HEK293 (cell line): ENCODE measurements around the gene TLE5.

Source experiments
- CTCF ChIA-PET: fragments of 350-600 bp; formaldehyde crosslinking; extraction: SDS; loops from one replicate; lab custom pipeline; 2021; ENCODE audit warnings: antibody characterized with exemption; lab: Yijun Ruan, JAX
- POLR2A ChIA-PET: fragments of 300-600 bp; formaldehyde crosslinking; extraction: SDS; loops from one replicate; lab custom pipeline; 2020; ENCODE audit warnings: antibody characterized with exemption, inconsistent platforms; lab: Yijun Ruan, JAX
- H3K27ac ChIP-seq: fragments of 200-500 bp; sonication (Bioruptor generic); 2 replicates; pipeline ENCODE4 v1.5.1; 2014; ENCODE audit warnings: low read depth, low read length, control low read depth, inconsistent platforms; ENCODE audit errors: extremely low read depth
- H3K36me3 ChIP-seq, 2 experiments: fragments of 200-500 bp in 1 of 2; sonication (Bioruptor generic) in 1 of 2; 1 replicate in 1 of 2; 2 replicates in 1 of 2; pipeline ENCODE4 v1.5.1; 2014 to 2017; ENCODE audit warnings: inconsistent platforms in 2 of 2, low read length in 2 of 2; ENCODE audit not compliant: control insufficient read depth in 2 of 2, insufficient read depth in 1 of 2
- H3K4me1 ChIP-seq: fragments of 200-500 bp; sonication (Bioruptor generic); 2 replicates; pipeline ENCODE4 v1.5.1; 2014; ENCODE audit warnings: mild to moderate bottlenecking, low read length, inconsistent platforms; ENCODE audit not compliant: control insufficient read depth, insufficient read depth
- H3K4me3 ChIP-seq: 2 replicates; pipeline ENCODE4 v1.5.1; 2011; ENCODE audit warnings: low read depth, mild to moderate bottlenecking, control low read depth, low read length, moderate library complexity
- H3K9me3 ChIP-seq: fragments of 200-500 bp; sonication (Bioruptor generic); 2 replicates; pipeline ENCODE4 v1.5.1; 2014; ENCODE audit warnings: low read depth, low read length, inconsistent platforms; ENCODE audit not compliant: control insufficient read depth, insufficient read depth
- GLI2 ChIP-seq: fragments of 450-650 bp; formaldehyde crosslinking; IDR thresholded peaks from 2 replicates; pipeline ENCODE4; 2017; ENCODE audit warnings: missing biosample characterization, missing genetic modification characterization, low read depth, borderline replicate concordance
- PRDM4 ChIP-seq: fragments of 450-650 bp; formaldehyde crosslinking; IDR thresholded peaks from 2 replicates; pipeline ENCODE4 v1.5.1; 2017; ENCODE audit warnings: missing biosample characterization, missing genetic modification characterization
- RBAK ChIP-seq: fragments of 450-650 bp; formaldehyde crosslinking; IDR thresholded peaks from 2 replicates; pipeline ENCODE4 v1.5.1; 2016; ENCODE audit warnings: missing biosample characterization, missing genetic modification characterization
- SP3 ChIP-seq: fragments of 450-650 bp; formaldehyde crosslinking; IDR thresholded peaks from 2 replicates; pipeline ENCODE4 v1.5.1; 2016; ENCODE audit warnings: missing biosample characterization, missing genetic modification characterization
- ZBTB26 ChIP-seq: fragments of 450-650 bp; formaldehyde crosslinking; optimal IDR thresholded peaks from 2 replicates; pipeline ENCODE3; 2016; ENCODE audit warnings: missing biosample characterization, mild to moderate bottlenecking, missing genetic modification characterization
- ZBTB8A ChIP-seq: fragments of 450-650 bp; formaldehyde crosslinking; IDR thresholded peaks from 2 replicates; pipeline ENCODE4 v1.5.1; 2016; ENCODE audit warnings: missing biosample characterization, missing genetic modification characterization
- ZNF449 ChIP-seq: fragments of 450-650 bp; formaldehyde crosslinking; IDR thresholded peaks from 2 replicates; pipeline ENCODE4 v1.5.1; 2017; ENCODE audit warnings: missing biosample characterization, mild to moderate bottlenecking, missing genetic modification characterization, moderate library complexity
- ZNF488 ChIP-seq: fragments of 450-650 bp; formaldehyde crosslinking; IDR thresholded peaks from 2 replicates; pipeline ENCODE4 v1.5.1; 2016; ENCODE audit warnings: missing biosample characterization, missing genetic modification characterization
- ZNF529 ChIP-seq: fragments of 450-650 bp; formaldehyde crosslinking; IDR thresholded peaks from 2 replicates; pipeline ENCODE4 v1.5.1; 2017; ENCODE audit warnings: missing genetic modification characterization, missing biosample characterization; ENCODE audit not compliant: insufficient replicate concordance
- ZNF580 ChIP-seq: fragments of 450-650 bp; formaldehyde crosslinking; IDR thresholded peaks from 2 replicates; pipeline ENCODE4 v1.5.1; 2016; ENCODE audit warnings: missing biosample characterization, missing genetic modification characterization
- ZNF621 ChIP-seq: fragments of 450-650 bp; formaldehyde crosslinking; IDR thresholded peaks from 2 replicates; pipeline ENCODE4 v1.5.1; 2017; ENCODE audit warnings: missing biosample characterization, missing genetic modification characterization
- ZNF830 ChIP-seq: fragments of 450-650 bp; IDR thresholded peaks from 2 replicates; pipeline ENCODE4 v1.5.0; 2018; ENCODE audit warnings: missing biosample characterization, missing genetic modification characterization, low read depth, mild to moderate bottlenecking, moderate library complexity

TLE5 gene

GRCh38 chr19:3014135-3014534, 48.2 kb downstream of the TLE5 start:
- no peaks in the 10 kb centered on the region for H3K4me1 ChIP-seq
- no peak for TF ChIP-seq GLI2 (tag by site-specific recombination)
- TF ChIP-seq SP3: no peak
- TF ChIP-seq ZNF529 (tag by site-specific recombination): no peak
- TF ChIP-seq ZNF830 (tag by site-specific recombination): no peak
- TF ChIP-seq ZNF449: no peak
- no peak for TF ChIP-seq RBAK (tag by site-specific recombination)
- H3K36me3 ChIP-seq: no peaks in the 10 kb centered on the region; a peak in 1 of 3 replicates
- H3K4me3 ChIP-seq: no peak overlapping the region
- POLR2A ChIA-PET: no interaction called here
- no peak overlapping the region for H3K27ac ChIP-seq
- no peaks in the 10 kb centered on the region for H3K9me3 ChIP-seq
- CTCF ChIA-PET: interaction anchor here (1.0 to 1.2 kb wide), 2 partner anchors 51 to 150 kb away, joined by 4 read pairs; no protein-coding TSS in a partner anchor

GRCh38 chr19:3013263-3013725, 49.0 kb downstream of the TLE5 start:
- TF ChIP-seq ZNF449: peak; percentile 59; the same call in 1 of the 2 replicates
- TF ChIP-seq ZNF621 (tag by site-specific recombination): no peak
- TF ChIP-seq ZNF488 (tag by site-specific recombination): no peak
- peak; percentile 99 for TF ChIP-seq PRDM4 (tag by site-specific recombination)
- TF ChIP-seq ZNF580: no peak
- 0 out of 2 replicates have a peak, but pooled peaks have one; percentile 21 for TF ChIP-seq ZBTB8A (tag by site-specific recombination)
- TF ChIP-seq ZBTB26 (tag by site-specific recombination): no peak
- no peaks in the 10 kb centered on the region for H3K4me1 ChIP-seq
- H3K27ac ChIP-seq: no peak overlapping the region
- no peaks in the 10 kb centered on the region for H3K9me3 ChIP-seq
- H3K4me3 ChIP-seq: no peak overlapping the region
- no peaks in the 10 kb centered on the region for H3K36me3 ChIP-seq
- ChIA-PET CTCF (interaction anchor here (1.0 to 1.2 kb wide), 3 partner anchors 23 to 151 kb away, joined by 4 to 7 read pairs (median 4); no protein-coding TSS in a partner anchor), POLR2A (interaction anchor here (0.6 kb wide), 1 partner anchor 15 kb away, joined by 4 read pairs; no protein-coding TSS in a partner anchor)
